Islet precursor cell (in vitro differentiated cells): Measurements from ENCODE around the gene TBX5.
"Not testable (repeated sequence)": the region's sequence is repeated elsewhere in the genome, so short reads cannot be mapped to it uniquely, and the experiment has no call there.

Experiments used
- DNase-seq: peaks from one replicate; pipeline ENCODE4 v3.0.0-alpha.2; 2018

TBX5 gene

DNA sequence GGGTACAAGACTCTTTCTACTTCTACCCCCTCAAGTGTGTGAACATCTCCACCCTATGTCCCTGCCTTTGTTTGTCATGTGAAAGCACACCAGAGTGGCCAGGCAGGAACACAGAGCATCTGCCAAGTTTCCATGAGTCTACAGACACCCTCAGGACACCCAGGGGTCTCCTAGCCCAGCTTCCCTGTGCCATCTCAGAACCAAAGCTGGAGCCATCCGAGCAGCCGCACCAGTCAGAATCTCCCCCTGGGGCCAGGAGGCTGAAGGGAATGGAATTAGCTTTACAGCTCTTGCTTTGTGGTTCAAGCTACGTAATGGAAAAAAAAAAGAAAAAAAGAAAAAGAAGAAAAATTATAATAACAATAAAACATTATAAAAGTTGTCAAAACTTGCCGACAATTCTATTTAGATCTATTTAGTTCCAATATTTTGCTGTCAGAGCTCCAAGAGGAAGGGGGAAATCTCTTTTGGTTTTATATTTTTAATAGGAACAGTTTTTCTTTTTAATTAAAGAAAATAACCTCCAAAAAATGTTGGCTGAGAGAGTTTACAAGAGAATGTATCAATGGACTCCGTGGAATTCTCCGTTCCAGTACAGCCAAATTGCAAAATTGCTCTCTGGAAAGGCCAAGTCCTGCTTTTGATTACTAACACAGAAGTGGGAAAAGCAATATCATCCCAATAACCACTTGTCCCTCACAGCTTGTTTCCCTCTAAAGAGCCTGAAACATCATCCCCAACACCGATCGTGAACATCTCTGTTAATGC is 37.1 kb downstream of the TBX5 start:
- DNase-seq: no peak

- no peak for DNase-seq
Observed at GRCh38 chr12:114361992-114362391, 44.0 kb downstream of the TBX5 start.

- no peak for DNase-seq
Observed at GRCh38 chr12:114361545-114361944, 44.4 kb downstream of the TBX5 start.

GRCh38 chr12:114360485-114360884 is 45.5 kb downstream of the TBX5 start:
- DNase-seq: no peak

- peak; percentile 82 for DNase-seq
Observed at GRCh38 chr12:114355389-114356088, 50.4 kb downstream of the TBX5 start.

DNA sequence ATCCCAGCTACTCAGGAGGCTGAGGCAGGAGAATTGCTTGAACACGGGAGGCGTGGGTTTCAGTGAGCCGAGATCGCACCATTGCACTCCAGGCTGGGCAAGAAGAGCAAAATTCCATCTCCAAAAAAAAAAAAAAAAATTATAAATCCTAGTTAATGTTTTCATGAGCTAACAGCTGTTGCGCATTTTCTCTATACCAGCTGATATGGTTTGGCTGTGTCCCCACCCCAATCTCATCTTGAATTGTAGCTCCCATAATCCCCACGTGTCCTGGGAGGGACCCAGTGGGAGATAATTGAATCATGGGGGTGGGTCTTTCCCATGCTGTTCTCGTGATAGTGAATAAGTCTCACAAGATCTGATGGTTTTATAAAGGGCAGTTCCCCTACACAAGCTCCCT is 56.7 kb downstream of the TBX5 start:
- DNase-seq: not testable (repeated sequence)

DNA sequence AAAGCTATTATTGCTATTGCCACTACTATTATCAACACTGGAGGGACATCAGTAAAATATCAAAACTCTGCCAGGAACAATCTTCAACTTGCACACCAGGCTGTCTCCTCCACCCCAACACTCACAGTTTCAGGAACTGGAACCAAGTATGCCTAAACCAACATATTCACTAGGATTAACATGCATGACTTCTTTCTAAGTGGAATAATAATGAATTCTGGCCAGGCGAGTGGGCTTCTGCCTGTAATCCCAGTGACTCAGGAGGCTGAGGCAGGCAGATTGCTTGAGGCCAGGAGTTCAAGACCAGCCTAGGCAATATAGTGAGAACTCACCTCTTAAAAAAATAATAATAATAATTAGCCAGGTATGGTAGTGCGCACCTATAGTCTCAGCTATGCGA is 58.1 kb downstream of the TBX5 start:
- DNase-seq: no peak

GRCh38 chr12:114344831-114345230 is 61.1 kb downstream of the TBX5 start:
- no peak for DNase-seq

DNA sequence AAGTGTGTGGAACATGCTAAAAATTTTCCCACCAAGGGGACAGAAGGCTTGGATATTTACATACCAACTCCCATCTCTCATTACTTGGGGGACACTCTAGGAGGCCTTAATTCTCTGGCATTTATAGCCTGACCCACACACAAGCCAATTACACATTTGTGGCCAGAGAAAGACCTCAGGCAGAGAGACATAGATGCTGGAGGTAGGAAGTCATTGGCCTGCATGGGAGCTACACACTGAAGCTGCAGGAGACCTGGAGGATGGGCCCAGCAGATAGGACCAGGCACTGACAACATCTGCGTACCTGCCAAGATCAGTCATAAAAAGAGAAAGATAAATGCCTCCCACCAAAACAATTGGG is 61.7 kb downstream of the TBX5 start:
- DNase-seq: no peak

- no peak for DNase-seq
Observed at GRCh38 chr12:114343585-114344302, 62.2 kb downstream of the TBX5 start.

DNA sequence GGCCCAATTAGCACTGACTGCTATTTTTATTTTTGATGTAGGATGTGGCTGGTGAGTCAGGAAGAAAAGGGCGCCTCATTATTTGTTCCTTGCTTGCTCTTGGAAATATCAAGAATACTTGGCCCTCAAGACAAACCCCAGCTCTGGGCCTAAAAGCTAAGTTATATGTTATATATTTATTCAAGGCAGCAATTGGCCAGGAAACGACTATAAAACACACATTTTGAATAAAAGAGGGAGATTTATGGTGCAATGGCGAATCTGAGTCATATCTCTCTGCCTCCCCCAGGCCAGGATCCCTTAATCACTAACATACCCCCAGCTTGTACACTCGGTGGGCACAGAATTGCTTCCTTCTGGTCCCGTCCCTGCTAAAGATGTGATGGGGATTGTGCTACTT is 63.3 kb downstream of the TBX5 start:
- DNase-seq: no peak

DNA sequence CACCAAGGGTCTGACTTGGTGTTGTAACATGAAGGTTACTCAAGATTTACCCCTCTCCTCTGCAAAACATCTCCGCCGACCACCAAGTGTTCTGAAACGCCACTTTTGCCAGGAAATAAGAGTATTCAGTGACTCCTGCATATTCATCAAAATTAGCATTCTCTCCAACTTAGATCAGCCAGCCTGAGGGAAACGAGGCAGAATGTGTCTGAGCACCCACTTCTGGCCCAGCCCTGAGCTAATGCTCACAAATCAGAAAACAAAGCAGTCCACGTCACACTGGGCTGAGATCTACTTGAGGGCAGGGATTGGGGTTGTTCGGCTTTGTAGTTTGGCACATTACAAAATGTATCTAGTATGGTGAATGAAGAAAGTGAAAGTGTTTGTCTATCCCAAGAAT is 64.3 kb downstream of the TBX5 start:
- DNase-seq: no peak

- no peak for DNase-seq
Observed at GRCh38 chr12:114340231-114340630, 65.7 kb downstream of the TBX5 start.

DNA sequence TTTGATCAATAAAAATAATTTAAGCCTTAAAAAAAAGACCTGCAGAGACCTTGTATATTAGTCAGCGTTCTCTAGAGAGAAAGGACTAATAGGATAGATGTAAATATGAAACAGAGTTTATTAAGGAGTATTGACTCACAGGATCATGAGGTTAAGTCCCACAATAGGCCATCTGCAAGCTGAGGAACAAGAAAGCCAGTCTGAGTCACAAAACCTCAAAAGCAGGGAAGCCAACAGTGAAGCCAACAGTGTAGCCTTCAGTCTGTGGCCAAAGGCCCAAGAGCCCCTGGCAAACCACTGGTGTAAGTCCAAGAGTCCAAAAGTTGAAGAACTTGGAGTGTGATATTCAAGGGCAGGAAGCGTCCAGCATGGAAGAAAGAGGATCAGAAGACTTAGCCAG is 66.3 kb downstream of the TBX5 start:
- no peak for DNase-seq

- peak; percentile 78 for DNase-seq
Observed at GRCh38 chr12:114335607-114336006, 70.3 kb downstream of the TBX5 start.

GRCh38 chr12:114334395-114334794 is 71.5 kb downstream of the TBX5 start:
- no peak for DNase-seq

DNA sequence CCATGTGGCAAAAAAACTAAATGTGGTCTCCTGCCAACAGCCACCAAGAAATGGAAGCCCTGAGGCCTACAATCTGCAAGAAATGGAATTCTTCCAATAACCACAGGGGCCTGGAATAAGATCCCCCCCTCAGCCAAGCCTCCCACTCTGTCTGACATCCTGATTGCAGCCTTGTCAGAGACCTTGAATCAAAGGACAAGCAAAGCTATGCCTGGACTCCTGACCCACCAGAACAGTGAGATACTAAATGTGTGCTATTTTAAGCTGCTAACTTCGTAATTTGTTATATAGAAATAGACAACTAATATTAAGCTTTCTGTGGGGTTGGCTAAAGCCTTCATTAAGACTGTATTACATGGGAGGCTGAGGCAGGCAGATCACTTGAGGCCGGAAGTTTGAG is 77.7 kb downstream of the TBX5 start:
- DNase-seq: no peak

GRCh38 chr12:114327765-114328164 is 78.2 kb downstream of the TBX5 start:
- DNase-seq: no peak

DNA sequence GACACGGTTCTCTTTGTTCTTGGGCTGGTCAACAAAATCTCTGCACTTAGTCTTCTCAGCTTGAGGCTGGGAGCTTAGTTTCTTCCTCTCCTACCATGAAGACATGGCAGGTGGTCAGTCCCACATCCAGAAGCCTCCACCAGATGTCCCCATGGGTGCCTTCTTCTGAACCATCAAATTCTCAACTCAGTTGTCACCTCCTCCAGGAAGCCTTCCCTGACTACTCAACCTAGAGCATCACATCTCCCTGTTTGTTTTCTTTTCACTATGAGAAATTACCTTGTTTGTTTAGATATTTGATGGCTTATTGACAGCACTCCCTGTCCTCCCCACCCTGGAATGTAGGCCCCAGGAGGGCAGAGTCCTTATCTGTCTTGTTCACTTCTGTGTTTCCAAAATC is 84.4 kb downstream of the TBX5 start:
- DNase-seq: no peak

- no peak for DNase-seq
Observed at GRCh38 chr12:114320968-114321367, 85.0 kb downstream of the TBX5 start.

- DNase-seq: peak; percentile 66
Observed at GRCh38 chr12:114320101-114320500, 85.8 kb downstream of the TBX5 start.

DNA sequence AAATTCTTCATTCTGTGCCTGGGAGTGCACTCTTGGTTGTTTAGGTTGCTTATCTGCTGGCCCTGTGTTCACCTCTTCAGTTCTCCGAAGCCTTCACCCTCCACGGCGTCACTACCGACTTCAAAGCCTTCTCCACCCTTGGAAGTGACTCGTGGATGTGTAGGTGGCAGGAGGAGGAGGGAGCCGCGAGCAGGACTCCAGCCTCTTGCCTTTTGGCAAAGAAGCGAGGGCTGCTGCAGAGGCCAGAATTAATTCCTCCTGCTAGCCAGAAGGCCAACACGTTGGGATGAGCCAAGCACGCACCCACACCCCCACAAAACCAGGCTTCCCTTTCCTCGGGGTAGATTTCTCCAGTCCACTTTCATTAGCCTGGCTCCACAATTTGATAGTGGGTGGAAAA is 86.5 kb downstream of the TBX5 start:
- DNase-seq: no peak

GRCh38 chr12:114318984-114319383 is 87.0 kb downstream of the TBX5 start:
- no peak for DNase-seq

- peak; percentile 86 for DNase-seq
Observed at GRCh38 chr12:114316076-114316475, 89.9 kb downstream of the TBX5 start.
